Measurements from ENCODE around the gene GDF11.

The GDF11 gene

DNA sequence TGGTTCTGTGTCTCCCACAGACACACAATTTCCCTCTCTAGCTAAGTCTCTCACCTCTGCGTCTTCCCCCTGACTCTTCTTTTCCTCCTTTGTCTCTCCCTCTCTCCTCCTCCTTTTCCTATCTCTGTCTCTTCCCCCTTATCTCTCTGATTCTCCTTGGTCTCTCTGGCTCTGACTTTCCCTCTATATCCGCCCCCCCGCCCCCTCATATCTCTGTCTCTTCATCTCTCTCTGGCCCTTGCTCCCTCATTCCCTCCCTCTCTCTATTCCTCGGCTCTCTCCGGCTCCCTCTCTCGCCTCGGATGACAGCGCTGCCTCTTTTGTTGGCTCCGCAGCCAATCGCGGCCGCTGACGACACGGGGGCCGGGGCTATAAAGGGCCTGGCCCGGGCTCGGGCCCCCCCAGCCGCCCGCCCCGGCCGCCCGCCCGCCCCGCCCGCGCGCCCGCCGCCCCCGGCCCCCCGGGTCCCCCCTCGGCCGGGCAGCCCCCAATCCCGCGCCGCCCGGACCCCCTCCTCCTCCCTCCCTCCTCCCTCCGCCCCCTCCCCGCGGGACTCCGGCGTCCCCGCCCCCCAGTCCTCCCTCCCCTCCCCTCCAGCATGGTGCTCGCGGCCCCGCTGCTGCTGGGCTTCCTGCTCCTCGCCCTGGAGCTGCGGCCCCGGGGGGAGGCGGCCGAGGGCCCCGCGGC is at the start of gene GDF11:
Gene GDF11, plus strand, starts transcription at position 404 of the 687 bp plus-strand sequence. Its CDS starts 195 bp downstream, at position 599.
- H3K4me3 ChIP-seq (ENCODE audit: control insufficient read depth, low read depth, low read length): peak within 1 kb of the TSS; percentile 62
- DNase-seq (ENCODE audit: low read depth): no peak
- TF ChIP-seq, protein P1, sequence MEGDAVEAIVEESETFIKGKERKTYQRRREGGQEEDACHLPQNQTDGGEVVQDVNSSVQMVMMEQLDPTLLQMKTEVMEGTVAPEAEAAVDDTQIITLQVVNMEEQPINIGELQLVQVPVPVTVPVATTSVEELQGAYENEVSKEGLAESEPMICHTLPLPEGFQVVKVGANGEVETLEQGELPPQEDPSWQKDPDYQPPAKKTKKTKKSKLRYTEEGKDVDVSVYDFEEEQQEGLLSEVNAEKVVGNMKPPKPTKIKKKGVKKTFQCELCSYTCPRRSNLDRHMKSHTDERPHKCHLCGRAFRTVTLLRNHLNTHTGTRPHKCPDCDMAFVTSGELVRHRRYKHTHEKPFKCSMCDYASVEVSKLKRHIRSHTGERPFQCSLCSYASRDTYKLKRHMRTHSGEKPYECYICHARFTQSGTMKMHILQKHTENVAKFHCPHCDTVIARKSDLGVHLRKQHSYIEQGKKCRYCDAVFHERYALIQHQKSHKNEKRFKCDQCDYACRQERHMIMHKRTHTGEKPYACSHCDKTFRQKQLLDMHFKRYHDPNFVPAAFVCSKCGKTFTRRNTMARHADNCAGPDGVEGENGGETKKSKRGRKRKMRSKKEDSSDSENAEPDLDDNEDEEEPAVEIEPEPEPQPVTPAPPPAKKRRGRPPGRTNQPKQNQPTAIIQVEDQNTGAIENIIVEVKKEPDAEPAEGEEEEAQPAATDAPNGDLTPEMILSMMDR (IDR thresholded peaks at IDR 0.05; ENCODE audit: control insufficient read depth, insufficient read depth, low read depth, low read length, missing control alignments): no peak

- TF ChIP-seq, protein P1 (IDR thresholded peaks at IDR 0.05; ENCODE audit: control insufficient read depth, insufficient read depth, low read depth, low read length, missing control alignments): no peak
- DNase-seq (ENCODE audit: low read depth): no peak
- H3K4me3 ChIP-seq (ENCODE audit: control insufficient read depth, low read depth, low read length): no peak overlapping the region
These were observed 49.4 kb upstream of the GDF11 start for GRCh38 chr12:55693323-55694187.

- no peak overlapping the region for H3K4me3 ChIP-seq (ENCODE audit: control insufficient read depth, low read depth, low read length)
- DNase-seq (ENCODE audit: low read depth): no peak
These were observed 48.8 kb upstream of the GDF11 start for GRCh38 chr12:55694188-55694515.

GRCh38 chr12:55694651-55695050 is 48.3 kb upstream of the GDF11 start:
- no peak overlapping the region for H3K4me3 ChIP-seq (ENCODE audit: control insufficient read depth, low read depth, low read length)
- TF ChIP-seq, protein P1 (IDR thresholded peaks at IDR 0.05; ENCODE audit: control insufficient read depth, insufficient read depth, low read depth, low read length, missing control alignments): no peak
- no peak for DNase-seq (ENCODE audit: low read depth)

More at GRCh38 chr12:55694188-55694515, 48.8 kb upstream of the GDF11 start:
- TF ChIP-seq, protein P1 (IDR thresholded peaks at IDR 0.05; ENCODE audit: control insufficient read depth, insufficient read depth, low read depth, low read length, missing control alignments): no peak

DNA sequence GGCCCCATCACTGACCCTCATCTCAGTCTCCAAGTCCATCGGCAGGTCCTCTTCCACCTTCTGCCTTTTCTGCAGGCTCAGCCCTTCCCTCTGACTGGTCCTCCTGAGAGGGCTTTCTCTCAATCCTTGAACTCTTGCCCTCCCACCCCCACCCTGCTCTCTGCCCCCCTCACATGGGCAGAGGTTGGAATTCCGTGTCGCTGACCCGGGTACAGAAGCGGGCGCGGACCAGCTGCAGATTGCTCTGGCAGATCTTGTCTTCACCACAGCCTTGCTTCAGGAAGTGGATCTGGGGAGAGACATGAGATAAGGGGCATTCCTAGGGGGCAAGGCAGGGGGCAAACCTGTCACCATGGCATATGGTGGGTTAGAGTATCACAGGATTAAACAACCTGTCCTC is 47.6 kb upstream of the GDF11 start:
- no peak overlapping the region for H3K4me3 ChIP-seq (ENCODE audit: control insufficient read depth, low read depth, low read length)
- TF ChIP-seq, protein P1 (IDR thresholded peaks at IDR 0.05; ENCODE audit: control insufficient read depth, insufficient read depth, low read depth, low read length, missing control alignments): no peak
- DNase-seq (ENCODE audit: low read depth): no peak

GRCh38 chr12:55696141-55696540 is 46.8 kb upstream of the GDF11 start:
- TF ChIP-seq, protein P1 (IDR thresholded peaks at IDR 0.05; ENCODE audit: control insufficient read depth, insufficient read depth, low read depth, low read length, missing control alignments): no peak
- no peak overlapping the region for H3K4me3 ChIP-seq (ENCODE audit: control insufficient read depth, low read depth, low read length)
- no peak for DNase-seq (ENCODE audit: low read depth)
